GM23338 (cell line): ENCODE results near the gene SPATA33. TPM values are rescaled to one million over a fixed set of nuclear protein-coding genes. Genes with fewer than 3 reads are reported as not detected.

Experiments used
- ATAC-seq: fragments of 200-7000 bp; cut with Tn5 transposase; 3 replicates; pipeline ENCODE4 v1.9.1; 2020
- DNase-seq: peaks from one replicate; pipeline ENCODE4 v3.0.0-alpha.2; 2015; ENCODE audit warnings: low spot score
- H2AFZ ChIP-seq: fragments of 200-600 bp; sonication (generic); 2 replicates; pipeline ENCODE4 v1.8.0; 2016; ENCODE audit warnings: antibody characterized with exemption, mild to moderate bottlenecking, moderate library complexity
- H3F3A ChIP-seq: fragments of 200-600 bp; sonication (generic); replicated peaks from 2 replicates; pipeline ENCODE4 v1.8.0; 2017; ENCODE audit warnings: antibody characterized with exemption, mixed run types, low read depth
- H3K27ac ChIP-seq: fragments of 200-600 bp; sonication (generic); 2 replicates; pipeline ENCODE4 v1.6.1; 2016; ENCODE audit warnings: low read depth
- H3K27me3 ChIP-seq: fragments of 200-600 bp; sonication (generic); 2 replicates; pipeline ENCODE4 v1.8.0; 2016; ENCODE audit warnings: mild to moderate bottlenecking, mixed run types, moderate library complexity; ENCODE audit not compliant: insufficient read depth
- H3K36me3 ChIP-seq: fragments of 200-600 bp; sonication (generic); 2 replicates; pipeline ENCODE4 v1.8.0; 2016; ENCODE audit warnings: mild to moderate bottlenecking; ENCODE audit not compliant: insufficient read depth
- H3K4me1 ChIP-seq: fragments of 200-600 bp; sonication (generic); 2 replicates; pipeline ENCODE4 v1.8.0; 2016; ENCODE audit warnings: mild to moderate bottlenecking, moderate library complexity; ENCODE audit not compliant: insufficient read depth
- H3K4me2 ChIP-seq: fragments of 200-600 bp; sonication (generic); 2 replicates; pipeline ENCODE4 v1.7.1; 2017; ENCODE audit warnings: mixed run types
- H3K4me3 ChIP-seq: fragments of 200-600 bp; sonication (generic); 2 replicates; pipeline ENCODE4 v1.6.1; 2016; ENCODE audit warnings: mixed run types
- H3K79me2 ChIP-seq: fragments of 200-600 bp; sonication (generic); replicated peaks from 2 replicates; pipeline ENCODE4 v1.8.0; 2017; ENCODE audit warnings: mild to moderate bottlenecking; ENCODE audit not compliant: insufficient read depth
- H3K9me2 ChIP-seq: fragments of 200-600 bp; sonication (generic); 2 replicates; pipeline ENCODE4 v1.8.0; 2017; ENCODE audit not compliant: insufficient read depth
- H4K20me1 ChIP-seq: fragments of 200-600 bp; sonication (generic); replicated peaks from 2 replicates; pipeline ENCODE4 v1.8.0; 2017; ENCODE audit warnings: mild to moderate bottlenecking; ENCODE audit not compliant: insufficient read depth
- H3K27ac Mint-ChIP-seq: 2 replicates; pipeline ENCODE4 v1.8.0; 2020; ENCODE audit warnings: inconsistent platforms, mild to moderate bottlenecking, moderate library complexity, mixed read lengths
- H3K27me3 Mint-ChIP-seq: 3 replicates; pipeline ENCODE4 v1.8.0; 2022; ENCODE audit warnings: low read depth, mild to moderate bottlenecking, moderate library complexity, mixed read lengths, inconsistent platforms; ENCODE audit not compliant: insufficient read depth, poor library complexity
- H3K36me3 Mint-ChIP-seq: 3 replicates; pipeline ENCODE4 v1.8.0; 2021; ENCODE audit warnings: low read depth, mild to moderate bottlenecking, inconsistent platforms, moderate library complexity, mixed read lengths
- H3K4me1 Mint-ChIP-seq: 3 replicates; pipeline ENCODE4 v1.8.0; 2020; ENCODE audit warnings: mild to moderate bottlenecking, inconsistent platforms, mixed read lengths
- H3K4me3 Mint-ChIP-seq: 3 replicates; pipeline ENCODE4 v1.8.0; 2021; ENCODE audit warnings: moderate library complexity, mild to moderate bottlenecking, inconsistent platforms, mixed read lengths
- H3K9me3 Mint-ChIP-seq: 3 replicates; pipeline ENCODE4 v1.8.0; 2020; ENCODE audit warnings: moderate library complexity, mild to moderate bottlenecking, inconsistent platforms, mixed read lengths
- CREB1 ChIP-seq: fragments of 250-450 bp; sonication (Bioruptor Pico); IDR thresholded peaks from 2 replicates; pipeline ENCODE4 v1.5.0; 2020; ENCODE audit warnings: low read depth, mild to moderate bottlenecking, moderate library complexity
- CTCF ChIP-seq, 2 experiments: fragments of 200-600 bp in 1 of 2; sonication (generic) in 1 of 2; conservative IDR thresholded peaks; 2 replicates each; pipeline versions ENCODE4 v1.5.1 to v1.6.1; 2016 to 2017; ENCODE audit warnings: antibody characterized with exemption in 2 of 2, low read depth in 2 of 2, mild to moderate bottlenecking in 2 of 2, moderate library complexity in 1 of 2
- ETS1 ChIP-seq: IDR thresholded peaks from 2 replicates; pipeline ENCODE4 v1.6.1; 2016; ENCODE audit warnings: antibody characterized with exemption
- EZH2 ChIP-seq: fragments of 200-600 bp; sonication (generic); IDR thresholded peaks from one replicate; pipeline ENCODE4 v1.8.0; 2017; ENCODE audit warnings: antibody characterized with exemption, mild to moderate bottlenecking, low read depth; ENCODE audit not compliant: unreplicated experiment
- JUNB ChIP-seq: IDR thresholded peaks from one replicate; pipeline ENCODE4 v1.6.1; 2016; ENCODE audit warnings: antibody characterized with exemption; ENCODE audit not compliant: unreplicated experiment
- POLR2AphosphoS5 ChIP-seq: IDR thresholded peaks from 2 replicates; pipeline ENCODE4 v1.6.1; 2016; ENCODE audit warnings: antibody characterized with exemption, low read depth
- REST ChIP-seq: IDR thresholded peaks from one replicate; pipeline ENCODE4 v1.6.1; 2018; ENCODE audit warnings: antibody characterized with exemption; ENCODE audit not compliant: unreplicated experiment
- STAT1 ChIP-seq: IDR thresholded peaks from one replicate; pipeline ENCODE4 v1.6.1; 2016; ENCODE audit warnings: antibody characterized with exemption; ENCODE audit not compliant: unreplicated experiment
- ZNF462 ChIP-seq: fragments of 250-450 bp; sonication (Bioruptor Pico); IDR thresholded peaks from 2 replicates; pipeline ENCODE4 v1.5.0; 2020; ENCODE audit warnings: mild to moderate bottlenecking, moderate library complexity
- polyA plus RNA-seq: library from polyadenylated mRNA; unstranded; fragments of >200 nt; fragmentation: Nextera tagmentation; extraction: Ambion mirVana; gene quantifications from 2 replicates; pipeline ENCODE4 v1.2.1, GENCODE V29; 2016
- total RNA-seq: library from RNA; depleted of rRNA; stranded (reverse); fragments of >200 nt; shearing (Covaris generic); gene quantifications from 2 replicates; pipeline ENCODE4 v1.2.3, GENCODE V29; 2014

Gene SPATA33
- total and polyA plus RNA-seq, 2 experiments from 2014 or later: 5.8 to 17.4 TPM

GRCh38 chr16:89709166-89709565, 51.5 kb downstream of the SPATA33 start:
- Histone ChIP-seq H3K27me3 (peaks cover 13% of the 10 kb centered on the region; the same call in 1 of the 2 replicates), H3K27ac (no peak overlapping the region), H3K79me2 (peaks cover 6% of the 10 kb centered on the region), H4K20me1 (peaks cover 7% of the 10 kb centered on the region), H3K36me3 (no peaks in the 10 kb centered on the region; the same call in 1 of the 2 replicates), H3K9me2 (no peaks in the 10 kb centered on the region), H3F3A (0 out of 2 replicates have a peak, but pooled peaks cover 5% of the 10 kb centered on the region), H2AFZ (no peak overlapping the region), H3K4me2 (peak overlapping the region; percentile 65), H3K4me1 (peaks cover 12% of the 10 kb centered on the region), H3K4me3 (0 out of 2 replicates have a peak overlapping the region, but pooled peaks have one; percentile 13)
- H3K36me3 Mint-ChIP-seq: peaks cover 6% of the 10 kb centered on the region
- no peak overlapping the region; the same call in 1 of the 2 replicates for H3K27ac Mint-ChIP-seq
- H3K9me3 Mint-ChIP-seq: no peaks in the 10 kb centered on the region
- DNase-seq: peak; percentile 81
- H3K27me3 Mint-ChIP-seq: peaks cover 27% of the 10 kb centered on the region
- H3K4me1 Mint-ChIP-seq: peaks cover 11% of the 10 kb centered on the region; the same call in 2 of the 3 replicates
- peak overlapping the region; percentile 6; the same call in 1 of the 3 replicates for H3K4me3 Mint-ChIP-seq
- peak; percentile 31 for ATAC-seq
- no peak for TF ChIP-seq STAT1
- no peak for TF ChIP-seq CTCF (conservative IDR thresholded peaks at IDR 0.05; ENCODE audit: low read depth in 2 of 2)
- no peak for TF ChIP-seq EZH2
- TF ChIP-seq ETS1: no peak
- TF ChIP-seq JUNB: no peak
- TF ChIP-seq CREB1 (CRISPR knock-in tag): no peak
- no peak for TF ChIP-seq REST
- TF ChIP-seq POLR2AphosphoS5: no peak
- no peak for TF ChIP-seq ZNF462 (CRISPR knock-in tag)
